ENCODE results near the gene MTX3.

The MTX3 gene

DNA sequence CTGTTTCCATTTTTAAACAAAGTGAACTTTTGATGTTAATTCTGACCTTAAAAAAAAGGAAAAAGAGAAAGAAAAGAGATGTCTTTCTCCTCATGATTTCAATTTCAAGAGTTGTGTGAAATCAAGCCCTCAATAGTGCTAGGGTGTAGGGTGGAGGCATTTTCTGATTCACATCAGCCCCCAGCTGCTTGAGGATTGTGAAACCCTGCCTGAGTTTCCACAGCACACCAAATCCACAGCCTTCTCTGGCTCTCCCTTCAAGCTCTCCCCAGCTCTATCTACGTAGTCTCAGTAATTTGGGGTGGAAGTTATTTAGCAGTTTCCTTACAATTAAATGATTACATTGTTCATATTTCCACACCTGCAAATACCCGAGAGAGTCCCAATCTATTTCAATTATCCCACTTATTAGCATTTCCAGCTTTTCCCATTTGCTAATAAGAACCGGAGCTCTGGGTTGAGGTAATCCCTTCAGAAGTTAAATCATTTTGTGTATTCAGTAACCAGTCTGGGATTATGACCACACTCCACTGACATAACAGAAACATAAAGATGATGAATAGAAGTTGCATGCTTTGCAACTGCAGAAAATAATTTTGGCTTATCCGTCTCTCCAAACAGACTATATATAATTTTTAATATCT, 54.9 kb downstream of the MTX3 start:
- no peak for DNase-seq (ENCODE audit: low read depth in 2 of 2)

DNA sequence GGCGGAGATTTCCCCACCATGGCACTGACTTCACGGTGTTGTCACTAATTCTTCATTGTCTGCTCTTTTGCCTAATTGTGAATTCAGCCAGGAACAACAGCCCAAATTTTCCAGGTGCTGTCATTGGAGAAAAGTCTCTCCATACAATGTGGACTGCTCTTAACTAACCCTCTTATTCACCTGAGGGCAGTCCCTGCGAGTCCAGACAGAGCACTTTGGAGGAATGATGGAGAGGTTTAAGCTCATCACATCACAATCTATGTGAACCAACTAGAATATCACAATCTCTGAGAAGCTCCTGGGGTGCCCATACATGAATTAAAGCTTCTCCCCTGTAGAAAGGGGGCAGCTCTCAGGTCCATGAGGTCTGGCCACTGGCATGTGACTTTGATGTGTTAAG, 56.4 kb downstream of the MTX3 start:
- no peak for DNase-seq (ENCODE audit: low read depth in 2 of 2)

DNA sequence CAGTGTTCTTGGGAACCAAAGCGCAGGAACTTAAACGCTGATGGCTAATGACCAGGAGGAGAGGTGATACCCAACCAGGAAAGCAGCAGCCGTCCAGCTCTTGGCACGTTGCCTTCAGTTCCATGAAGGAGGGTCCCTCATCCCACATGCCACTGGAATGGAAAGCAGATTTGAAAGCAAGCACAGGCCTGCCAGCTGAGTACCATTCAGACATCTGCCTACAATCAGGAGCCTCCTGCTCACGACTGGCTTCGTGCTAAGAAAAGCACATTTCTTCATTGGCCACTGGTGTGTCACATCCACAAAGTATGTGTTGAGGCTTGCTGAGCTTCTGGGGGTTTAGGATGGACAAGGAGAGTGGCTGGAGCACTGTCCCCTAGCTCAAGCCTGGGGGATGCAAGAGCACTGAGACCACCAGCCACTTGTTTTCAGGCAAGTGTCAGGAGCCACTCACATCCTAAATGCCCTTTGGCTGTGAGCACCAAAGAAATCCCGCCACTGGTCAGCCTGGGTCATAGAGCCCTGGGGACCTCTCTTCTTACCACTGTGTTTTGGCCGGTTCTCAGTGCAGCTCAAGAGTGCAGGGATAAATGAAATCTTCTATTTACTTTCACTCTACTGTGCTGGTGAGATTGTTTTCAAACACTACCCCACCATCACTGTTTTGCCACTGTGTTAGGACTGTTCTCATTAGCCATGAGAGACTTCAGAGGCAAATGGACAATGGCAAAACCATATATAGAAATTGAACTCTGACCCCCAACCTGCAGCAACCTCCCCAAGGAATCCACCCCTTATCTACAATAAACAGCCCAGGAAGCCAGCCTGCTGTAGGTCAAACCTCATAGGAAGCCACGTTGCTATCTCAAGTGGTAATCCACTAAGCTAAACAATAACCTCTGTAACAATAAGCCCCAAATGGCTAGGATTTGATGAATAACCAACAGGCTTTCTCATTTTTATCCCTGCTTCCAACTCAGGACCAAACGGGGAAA, 58.3 kb downstream of the MTX3 start:
- no peak for DNase-seq (ENCODE audit: low read depth in 2 of 2)

DNA sequence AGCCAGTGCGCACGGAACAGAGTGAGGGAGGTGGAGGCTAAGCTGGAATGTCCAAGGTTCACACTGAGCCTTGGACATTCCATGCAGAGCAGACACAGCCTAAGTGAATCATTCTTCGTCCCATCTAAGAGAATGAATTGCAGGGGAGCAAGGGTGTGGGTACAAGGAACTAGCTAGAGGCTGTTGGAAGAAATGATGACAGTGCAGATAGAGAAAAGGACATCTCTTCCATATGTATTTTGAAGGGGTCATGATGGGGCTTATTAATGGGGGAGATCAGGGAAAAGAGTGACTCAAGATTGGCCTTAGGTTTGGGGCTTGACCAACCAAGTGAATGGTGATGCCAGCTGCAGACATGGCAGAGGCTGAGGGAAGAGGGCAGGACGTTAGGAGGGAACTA, 59.2 kb downstream of the MTX3 start:
- DNase-seq (ENCODE audit: low read depth in 2 of 2) = no peak

DNA sequence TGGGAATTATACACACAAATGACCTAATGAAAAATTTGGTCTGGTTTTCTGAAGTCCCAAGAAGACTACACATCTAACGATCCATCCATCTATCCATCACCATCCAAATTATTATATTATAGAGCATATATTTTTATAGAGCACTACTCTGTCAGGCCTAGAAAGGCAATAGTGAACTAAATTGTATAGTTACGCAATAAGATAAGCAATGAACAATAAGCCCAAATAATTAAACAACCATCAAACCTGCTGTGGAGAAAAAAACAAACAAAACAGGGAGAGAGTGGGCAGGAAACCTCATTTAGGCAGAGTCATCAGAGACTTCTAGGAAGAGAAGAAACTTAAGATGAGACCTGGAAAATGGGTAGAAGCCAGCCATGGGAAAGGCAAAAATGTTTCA, 59.7 kb downstream of the MTX3 start:
- DNase-seq (ENCODE audit: low read depth in 2 of 2) = no peak

DNA sequence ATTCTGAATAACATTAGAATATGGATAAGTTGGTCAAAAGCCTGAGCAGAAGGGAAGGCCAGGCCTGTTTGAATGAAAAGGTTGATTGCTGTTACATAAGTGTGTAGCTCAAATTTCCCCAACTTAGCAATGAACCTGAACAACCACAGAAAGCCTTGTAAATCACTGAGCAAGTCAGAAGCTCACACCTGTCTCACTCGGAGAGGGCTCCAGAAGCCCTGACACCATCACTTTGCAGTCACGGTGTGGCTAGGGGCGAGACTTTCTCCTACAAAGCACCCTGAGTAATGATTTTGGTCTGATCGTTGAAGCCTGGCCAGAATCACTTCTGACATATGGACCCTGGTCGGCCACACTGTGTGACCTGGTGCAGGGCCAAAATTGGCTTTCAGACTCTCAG, 62.0 kb downstream of the MTX3 start:
- no peak for DNase-seq (ENCODE audit: low read depth in 2 of 2)

Data from activated CD4-positive, alpha-beta T cell treated with anti-CD3 and anti-CD28 coated beads for 24 hours (primary cell).